Stimulated activated memory B cell treated with anti-CD40 and anti-IgM and Interleukin-4, amounts not matched to agents 10 μg/mL and 1 μg/mL and 100 μg/mL, for 72 hours (primary cell): Measurements from ENCODE around the gene TCHP.
A peak's percentile ranks its signal among the peaks of the same experiment; 100 is the strongest.

Source experiments
- ATAC-seq: fragments of 150-1000 bp; cut with Tn5 transposase; 2 replicates; pipeline ENCODE4 v1.10.0; 2021
- H3K27ac Mint-ChIP-seq: one replicate; pipeline ENCODE4 v1.8.0; 2022; ENCODE audit warnings: mild to moderate bottlenecking, mixed read lengths
- H3K27me3 Mint-ChIP-seq: one replicate; pipeline ENCODE4 v1.8.0; 2022; ENCODE audit warnings: mixed read lengths
- H3K36me3 Mint-ChIP-seq: one replicate; pipeline ENCODE4 v1.8.0; 2022; ENCODE audit warnings: mixed read lengths
- H3K4me1 Mint-ChIP-seq: one replicate; pipeline ENCODE4 v1.8.0; 2022; ENCODE audit warnings: mixed read lengths
- H3K4me3 Mint-ChIP-seq: one replicate; pipeline ENCODE4 v1.8.0; 2022; ENCODE audit warnings: mild to moderate bottlenecking, moderate library complexity, mixed read lengths
- H3K9me3 Mint-ChIP-seq: one replicate; pipeline ENCODE4 v1.8.0; 2022; ENCODE audit warnings: mixed read lengths

The TCHP gene

DNA sequence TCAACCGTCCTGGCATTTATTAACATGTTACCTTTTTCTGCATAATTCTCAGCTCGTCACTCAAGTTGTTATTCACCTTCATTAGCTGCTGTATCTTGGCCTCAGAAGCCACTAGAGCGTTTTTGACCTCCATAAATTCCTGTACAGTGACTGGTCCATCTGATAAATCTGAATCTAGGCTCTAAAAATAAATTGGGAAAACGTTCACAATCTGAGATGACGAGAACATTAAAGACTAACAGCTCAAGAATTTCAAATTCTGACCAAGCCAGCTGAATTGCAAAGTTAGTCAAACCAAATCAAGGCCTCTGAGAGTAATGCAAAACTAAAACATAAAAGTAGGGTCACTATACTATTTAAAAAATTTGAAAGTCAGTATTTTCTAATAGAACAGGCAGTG, 51.1 kb downstream of the TCHP start:
- H3K4me3 Mint-ChIP-seq, result no peak overlapping the region
- H3K9me3 Mint-ChIP-seq, result no peaks in the 10 kb centered on the region
- peaks cover 65% of the 10 kb centered on the region for H3K36me3 Mint-ChIP-seq
- ATAC-seq, result no peak
- H3K4me1 Mint-ChIP-seq, result peaks cover 43% of the 10 kb centered on the region
- H3K27me3 Mint-ChIP-seq, result no peaks in the 10 kb centered on the region
- H3K27ac Mint-ChIP-seq, result peak overlapping the region; percentile 77

DNA sequence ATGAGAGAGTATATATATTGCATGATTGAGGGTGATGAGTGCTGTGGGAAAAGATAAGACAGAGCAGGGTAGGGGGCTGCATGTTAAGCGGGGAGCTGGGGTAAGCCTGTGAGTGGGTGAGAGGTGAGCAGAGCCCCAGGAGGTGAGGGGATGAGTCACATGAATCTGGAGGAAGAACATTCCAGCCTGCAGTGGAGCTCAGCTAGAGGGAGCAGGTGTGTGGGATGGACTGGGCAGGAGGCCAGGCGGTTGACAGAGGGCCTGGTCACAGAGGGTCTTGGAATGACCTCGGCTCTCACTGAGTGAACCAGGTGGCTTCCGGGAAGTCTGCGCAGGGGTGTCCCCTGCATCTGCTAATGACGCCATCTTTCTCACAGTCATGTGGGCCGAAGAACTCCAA, 51.7 kb downstream of the TCHP start:
- Mint-ChIP-seq H3K9me3 (no peaks in the 10 kb centered on the region), H3K36me3 (peaks cover 61% of the 10 kb centered on the region), H3K27me3 (no peaks in the 10 kb centered on the region), H3K27ac (peak overlapping the region; percentile 77), H3K4me1 (peaks cover 39% of the 10 kb centered on the region), H3K4me3 (no peak overlapping the region)
- no peak for ATAC-seq

DNA sequence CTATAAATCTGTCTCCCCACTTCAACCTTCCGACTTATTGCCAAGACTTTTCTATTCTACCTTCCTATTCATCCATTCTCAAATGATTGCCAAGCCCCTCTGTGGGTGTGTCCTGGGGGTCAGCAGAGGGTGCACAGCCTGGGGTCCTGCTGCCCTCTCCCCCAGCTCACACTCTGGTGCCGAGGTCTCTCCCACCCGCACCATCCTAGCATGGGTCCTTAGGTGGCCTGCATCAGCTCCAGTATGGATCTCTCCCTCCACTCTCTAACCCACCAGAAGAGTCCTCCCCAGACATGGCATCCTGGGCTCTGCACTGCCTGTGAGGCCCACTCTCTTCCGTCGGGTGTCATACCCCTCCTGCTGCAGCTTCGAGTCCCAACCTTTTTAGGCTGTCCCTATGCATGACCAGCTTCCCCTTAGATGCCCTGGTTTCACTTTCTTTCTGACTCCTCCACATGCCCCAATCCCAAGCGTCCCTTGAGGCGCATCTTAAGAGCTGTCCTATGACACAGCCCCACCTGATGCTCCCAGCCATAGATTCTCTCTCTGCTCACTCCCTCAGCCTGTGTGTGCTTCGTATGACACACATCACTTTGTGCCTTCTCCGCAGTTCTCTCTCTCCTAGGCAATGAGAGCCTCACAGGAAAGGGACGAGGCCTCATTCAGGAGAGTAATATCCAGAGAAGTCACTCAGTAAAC, 52.2 kb downstream of the TCHP start:
- ATAC-seq, result peak; percentile 97
- Mint-ChIP-seq H3K27me3 (no peaks in the 10 kb centered on the region), H3K36me3 (peaks cover 60% of the 10 kb centered on the region), H3K9me3 (no peaks in the 10 kb centered on the region), H3K27ac (peak overlapping the region; percentile 77), H3K4me1 (peaks cover 33% of the 10 kb centered on the region), H3K4me3 (peak overlapping the region; percentile 0)

DNA sequence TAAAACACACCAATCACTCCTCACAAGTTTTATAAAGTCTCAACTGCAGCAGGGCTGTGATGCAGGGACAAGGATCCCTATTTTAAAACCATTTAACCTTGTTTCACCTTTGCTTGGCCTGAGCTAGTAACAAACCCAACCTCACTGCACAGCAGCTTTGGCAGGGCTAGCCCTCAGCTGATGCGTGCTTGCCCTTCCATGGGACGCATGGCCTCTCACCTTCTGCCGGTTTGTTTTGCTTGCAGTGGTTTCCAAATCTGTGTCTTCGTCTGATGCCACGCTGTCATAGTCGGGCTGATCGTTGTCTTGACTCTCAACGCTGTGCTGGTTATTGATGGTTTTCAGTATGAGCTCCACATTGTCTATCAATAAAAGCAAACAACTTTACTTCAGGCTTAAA, 52.8 kb downstream of the TCHP start:
- H3K4me3 Mint-ChIP-seq, result no peak overlapping the region
- H3K4me1 Mint-ChIP-seq, result peaks cover 28% of the 10 kb centered on the region
- H3K27me3 Mint-ChIP-seq, result no peaks in the 10 kb centered on the region
- H3K27ac Mint-ChIP-seq, result peak overlapping the region; percentile 77
- H3K36me3 Mint-ChIP-seq, result peaks cover 58% of the 10 kb centered on the region
- ATAC-seq, result peak; percentile 18
- H3K9me3 Mint-ChIP-seq, result no peaks in the 10 kb centered on the region

DNA sequence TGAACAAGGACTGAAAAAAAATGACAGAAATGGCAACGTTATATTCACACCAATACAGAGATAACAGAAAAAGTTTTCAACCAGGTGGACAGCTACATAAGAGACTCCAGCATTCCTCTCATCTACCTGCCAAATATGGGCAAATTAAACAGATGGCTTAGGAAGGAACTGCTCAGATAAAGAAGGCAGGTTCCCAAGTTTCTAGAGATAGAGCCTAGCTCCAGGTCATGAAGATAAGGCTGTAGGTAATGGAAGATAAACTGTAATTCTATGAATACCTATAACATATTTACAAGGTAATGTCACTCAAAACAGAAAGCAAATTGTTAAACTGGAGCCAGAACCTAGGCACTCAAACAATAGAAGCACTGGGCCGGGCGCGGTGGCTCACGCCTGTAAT, 53.6 kb downstream of the TCHP start:
- H3K27me3 Mint-ChIP-seq, result no peaks in the 10 kb centered on the region
- peaks cover 20% of the 10 kb centered on the region for H3K4me1 Mint-ChIP-seq
- peak overlapping the region; percentile 77 for H3K27ac Mint-ChIP-seq
- peaks cover 50% of the 10 kb centered on the region for H3K36me3 Mint-ChIP-seq
- no peak overlapping the region for H3K4me3 Mint-ChIP-seq
- ATAC-seq, result no peak
- H3K9me3 Mint-ChIP-seq, result no peaks in the 10 kb centered on the region

DNA sequence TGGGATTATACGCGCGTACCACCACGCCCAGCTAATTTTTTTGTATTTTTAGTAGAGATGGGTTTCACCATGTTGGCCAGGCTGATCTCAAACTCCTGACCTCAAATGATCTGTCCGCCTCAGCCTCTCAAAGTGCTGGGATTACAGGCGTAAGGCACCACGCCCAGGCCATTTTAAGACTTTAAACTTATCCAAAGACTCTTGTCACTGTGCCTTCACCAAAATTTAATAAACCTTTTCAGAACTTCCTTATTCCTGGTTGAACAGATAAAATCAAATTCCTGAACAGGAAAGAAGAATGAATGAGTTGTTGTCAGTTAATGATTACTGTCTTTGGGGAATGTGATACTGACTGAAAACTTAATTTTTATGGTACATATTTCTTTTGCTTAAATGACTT, 58.3 kb downstream of the TCHP start:
- Mint-ChIP-seq H3K4me3 (no peak overlapping the region), H3K9me3 (no peaks in the 10 kb centered on the region), H3K4me1 (peaks cover 7% of the 10 kb centered on the region), H3K36me3 (peaks cover 27% of the 10 kb centered on the region), H3K27me3 (no peaks in the 10 kb centered on the region), H3K27ac (no peak overlapping the region)
- no peak for ATAC-seq

DNA sequence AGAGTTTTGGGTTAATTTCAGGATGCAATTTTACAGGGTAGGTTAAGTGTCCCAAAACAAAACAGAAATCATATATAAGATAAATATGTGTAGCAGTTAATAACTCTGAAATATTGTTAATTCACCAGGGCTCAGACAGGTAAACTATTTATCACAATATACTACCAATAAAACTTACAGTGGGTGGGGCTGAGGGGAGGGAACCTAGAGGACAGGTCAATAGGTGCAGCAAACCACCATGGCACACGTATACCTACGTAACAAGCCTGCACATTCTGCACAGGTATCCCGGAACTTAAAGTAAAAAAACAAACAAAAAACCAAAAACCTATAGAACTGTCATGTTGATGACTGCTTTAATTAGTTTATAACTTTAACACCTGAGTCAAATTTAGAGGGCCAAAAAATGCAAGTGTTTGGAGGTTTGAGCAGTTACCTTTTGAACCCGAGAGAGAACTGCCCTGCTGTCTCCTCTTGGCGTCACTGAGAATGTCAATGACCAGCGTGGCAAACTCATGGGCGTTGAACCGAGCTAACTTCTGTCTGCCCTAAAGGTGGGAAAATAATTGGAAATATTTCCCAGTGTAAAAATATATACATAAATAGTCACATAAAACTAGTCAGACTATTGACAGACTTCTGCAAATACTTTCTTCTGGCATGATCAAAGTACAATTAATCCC, 59.5 kb downstream of the TCHP start:
- Mint-ChIP-seq H3K27me3 (no peaks in the 10 kb centered on the region), H3K4me3 (no peak overlapping the region), H3K4me1 (peaks cover 4% of the 10 kb centered on the region), H3K27ac (peak overlapping the region; percentile 44), H3K9me3 (no peaks in the 10 kb centered on the region), H3K36me3 (peaks cover 29% of the 10 kb centered on the region)
- ATAC-seq, result no peak

DNA sequence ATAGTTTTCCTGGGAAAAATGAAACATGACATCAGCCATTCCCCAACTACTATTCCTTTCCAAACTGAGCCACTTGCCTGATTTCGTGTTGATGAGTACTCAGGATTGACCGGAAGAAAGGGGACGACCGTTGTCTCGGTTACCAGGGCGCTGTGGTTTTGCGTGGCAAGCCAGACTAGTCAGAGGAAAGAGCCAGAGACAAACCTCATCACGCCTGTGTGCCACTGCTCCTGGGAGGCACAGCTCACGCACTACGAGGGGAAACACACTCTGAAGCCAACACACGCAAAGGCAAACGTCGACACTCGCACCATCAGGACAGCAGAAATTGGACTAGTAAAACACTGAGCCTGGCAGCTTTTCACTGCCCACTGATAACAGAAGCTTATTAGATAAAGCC, 61.1 kb downstream of the TCHP start:
- no peak for ATAC-seq
- Mint-ChIP-seq H3K27ac (no peak overlapping the region), H3K4me1 (peaks cover 5% of the 10 kb centered on the region), H3K27me3 (no peaks in the 10 kb centered on the region), H3K9me3 (no peaks in the 10 kb centered on the region), H3K36me3 (peaks cover 42% of the 10 kb centered on the region), H3K4me3 (no peak overlapping the region)

DNA sequence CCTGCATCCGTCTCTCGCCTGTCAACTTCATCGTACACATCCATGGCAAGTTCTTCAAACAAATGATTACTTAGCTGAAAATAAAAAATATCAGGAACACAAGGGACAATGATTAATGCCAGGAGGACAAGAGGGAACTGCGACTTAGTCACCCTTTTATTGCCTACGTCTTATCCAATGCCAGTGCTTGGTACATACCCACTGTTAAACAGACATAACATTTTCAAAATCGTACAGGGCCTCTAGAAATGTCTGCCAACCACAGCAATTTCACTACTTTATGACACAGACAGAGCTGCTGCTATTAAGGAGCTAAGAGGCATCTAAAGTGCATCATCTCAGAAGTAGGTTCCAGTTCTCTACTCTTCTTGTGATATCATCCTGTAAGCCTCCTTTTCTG, 61.5 kb downstream of the TCHP start:
- Mint-ChIP-seq H3K4me1 (peaks cover 9% of the 10 kb centered on the region), H3K27me3 (no peaks in the 10 kb centered on the region), H3K36me3 (peaks cover 46% of the 10 kb centered on the region), H3K27ac (no peak overlapping the region), H3K4me3 (no peak overlapping the region), H3K9me3 (no peaks in the 10 kb centered on the region)
- ATAC-seq, result no peak

DNA sequence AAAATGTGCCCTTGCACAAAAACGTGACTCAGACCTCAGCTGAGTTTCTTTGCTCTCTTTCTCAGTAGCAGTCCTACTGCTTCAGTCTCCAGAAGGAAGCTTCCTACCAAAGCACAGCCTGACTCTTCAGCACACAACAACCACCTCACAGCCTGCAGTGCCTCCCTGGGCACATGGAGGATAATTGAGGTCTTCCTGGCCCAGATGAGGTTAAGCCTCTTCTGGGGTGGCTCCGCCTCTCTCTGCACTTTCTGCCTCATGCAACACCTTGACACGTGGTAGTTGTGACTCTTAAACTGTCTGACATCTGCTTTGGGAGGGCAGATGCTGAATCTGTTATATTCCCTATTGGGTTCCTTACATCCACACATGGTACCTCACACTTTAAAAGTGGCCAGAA, 62.3 kb downstream of the TCHP start:
- H3K9me3 Mint-ChIP-seq, result no peaks in the 10 kb centered on the region
- peaks cover 42% of the 10 kb centered on the region for H3K36me3 Mint-ChIP-seq
- no peak overlapping the region for H3K4me3 Mint-ChIP-seq
- peak overlapping the region; percentile 40 for H3K27ac Mint-ChIP-seq
- peaks cover 10% of the 10 kb centered on the region for H3K4me1 Mint-ChIP-seq
- no peak for ATAC-seq
- H3K27me3 Mint-ChIP-seq, result no peaks in the 10 kb centered on the region

DNA sequence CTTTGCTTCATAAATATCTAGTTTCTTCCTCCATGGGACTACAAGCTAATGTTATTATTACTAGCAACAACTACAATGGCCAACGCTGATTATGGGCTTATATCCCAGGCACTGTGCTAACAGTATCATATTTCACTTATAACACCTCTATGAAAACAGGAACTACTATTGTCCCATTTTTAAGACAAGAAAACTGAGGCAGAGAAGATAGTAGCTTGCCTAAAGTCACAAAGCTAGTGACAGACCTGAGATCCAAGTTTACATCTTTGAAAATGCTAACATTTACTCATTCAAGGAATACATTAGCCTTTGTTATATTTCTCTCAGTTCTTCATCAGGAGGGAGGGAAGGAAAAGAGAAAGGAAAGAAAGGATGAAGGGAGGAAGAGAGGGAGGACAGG, 63.3 kb downstream of the TCHP start:
- no peak overlapping the region for H3K4me3 Mint-ChIP-seq
- H3K9me3 Mint-ChIP-seq, result no peaks in the 10 kb centered on the region
- H3K4me1 Mint-ChIP-seq, result peaks cover 18% of the 10 kb centered on the region
- ATAC-seq, result no peak
- H3K27ac Mint-ChIP-seq, result peak overlapping the region; percentile 40
- H3K36me3 Mint-ChIP-seq, result peaks cover 39% of the 10 kb centered on the region
- no peaks in the 10 kb centered on the region for H3K27me3 Mint-ChIP-seq

DNA sequence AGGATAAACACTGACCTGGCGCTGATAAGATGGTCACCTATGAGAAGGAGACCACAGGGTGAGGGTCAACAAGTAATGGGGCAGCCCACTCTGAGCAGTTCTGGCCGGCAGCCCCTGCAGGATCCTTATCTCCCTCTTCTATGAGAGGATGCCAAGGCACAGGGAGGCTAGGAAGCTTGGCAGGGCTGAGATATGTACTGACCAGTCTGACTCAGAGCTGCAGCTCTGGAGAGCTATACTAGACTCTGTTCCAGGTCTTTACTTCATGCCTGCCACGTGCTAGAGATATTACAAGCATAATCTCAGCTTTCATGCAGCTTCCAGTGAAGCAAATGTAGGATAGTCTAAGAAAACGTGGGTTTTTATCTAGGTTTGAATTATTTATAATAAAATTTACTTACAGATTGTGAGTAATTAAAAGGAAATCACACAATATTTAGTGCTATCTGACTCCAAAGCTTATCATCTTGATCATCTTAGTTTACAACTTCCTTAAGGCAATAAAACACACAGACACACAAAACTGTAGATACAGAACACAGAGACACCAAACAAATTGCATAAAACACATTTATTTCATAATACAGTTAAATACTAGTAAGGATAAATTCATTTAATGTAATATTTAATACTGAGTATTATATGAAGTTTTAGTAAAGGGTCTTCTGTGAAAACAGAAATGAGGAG, 63.8 kb downstream of the TCHP start:
- H3K27me3 Mint-ChIP-seq, result no peaks in the 10 kb centered on the region
- no peak overlapping the region for H3K27ac Mint-ChIP-seq
- no peak overlapping the region for H3K4me3 Mint-ChIP-seq
- ATAC-seq, result no peak
- H3K4me1 Mint-ChIP-seq, result peaks cover 18% of the 10 kb centered on the region
- peaks cover 39% of the 10 kb centered on the region for H3K36me3 Mint-ChIP-seq
- no peaks in the 10 kb centered on the region for H3K9me3 Mint-ChIP-seq

DNA sequence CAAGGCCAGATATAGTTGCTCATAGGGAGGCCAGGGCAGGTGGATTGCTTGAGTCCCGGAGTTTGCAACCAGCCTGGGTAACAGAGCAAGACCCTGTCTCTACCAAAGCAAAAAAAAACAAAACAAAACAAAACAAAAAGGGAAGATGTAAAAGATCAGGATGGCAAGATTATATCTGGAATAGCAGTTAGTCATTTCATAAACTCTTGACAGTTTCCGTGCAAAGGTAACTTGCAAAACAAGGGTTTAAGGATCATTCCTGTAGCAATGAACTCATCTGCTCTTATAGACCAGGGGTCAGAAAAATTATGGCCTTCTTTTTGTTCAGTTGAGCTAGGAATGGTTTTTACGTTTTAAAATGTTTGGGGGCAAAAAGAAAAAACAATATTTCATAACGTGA, 66.5 kb downstream of the TCHP start:
- peaks cover 42% of the 10 kb centered on the region for H3K36me3 Mint-ChIP-seq

DNA sequence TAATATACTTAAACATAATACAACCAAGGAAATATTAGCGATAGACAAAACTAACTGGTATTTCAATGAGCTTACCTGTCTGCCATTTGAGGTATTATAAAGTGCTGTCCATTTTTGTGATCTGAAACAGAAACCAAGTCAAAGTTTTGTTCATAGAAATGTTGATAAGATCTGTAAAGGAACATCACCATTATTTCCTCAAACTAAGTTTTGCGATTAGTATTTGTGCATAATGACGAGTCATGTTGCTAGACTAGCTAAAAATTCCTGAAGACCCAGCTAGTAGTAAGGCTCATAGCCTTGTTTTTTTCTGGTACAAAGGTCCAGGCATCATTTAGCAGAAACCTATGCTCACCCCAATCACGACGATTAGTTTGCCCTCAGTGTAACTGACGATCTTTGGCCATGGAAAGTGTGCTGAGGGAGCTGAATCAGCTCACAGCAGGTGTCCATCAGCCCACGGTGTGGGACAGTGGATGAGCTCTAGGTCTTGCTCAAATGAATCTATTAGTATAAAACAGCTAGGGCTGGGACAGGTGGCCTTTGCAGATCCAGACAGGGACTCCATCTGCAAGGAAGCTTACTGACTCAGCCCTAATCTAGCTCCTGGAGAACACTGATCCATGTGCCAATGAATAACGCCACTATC, 67.4 kb downstream of the TCHP start:
- Mint-ChIP-seq H3K9me3 (no peaks in the 10 kb centered on the region), H3K27me3 (no peaks in the 10 kb centered on the region), H3K4me1 (peaks cover 18% of the 10 kb centered on the region), H3K36me3 (peaks cover 40% of the 10 kb centered on the region), H3K27ac (peak overlapping the region; percentile 80), H3K4me3 (no peak overlapping the region)
- no peak for ATAC-seq

More for the DNA sequence above, 66.5 kb downstream of the TCHP start:
- H3K27ac Mint-ChIP-seq, result peak overlapping the region; percentile 28
- H3K4me1 Mint-ChIP-seq, result peaks cover 18% of the 10 kb centered on the region
- H3K4me3 Mint-ChIP-seq, result no peak overlapping the region
- no peaks in the 10 kb centered on the region for H3K27me3 Mint-ChIP-seq
- no peak for ATAC-seq
- H3K9me3 Mint-ChIP-seq, result no peaks in the 10 kb centered on the region
